Fibroblast of lung (primary cell): Measurements from ENCODE around the gene CLIC4.

ENCODE experiments used
- CTCF ChIP-seq, 2 donors: IDR thresholded peaks in 1 of 2; conservative IDR thresholded peaks in 1 of 2; 1 replicate in 1 of 2; 2 replicates in 1 of 2; pipeline ENCODE4 v1.5.1; 2011 to 2012; ENCODE audit warnings: low read length in 2 of 2, control low read depth in 1 of 2, inconsistent platforms in 1 of 2, low read depth in 1 of 2, mild to moderate bottlenecking in 1 of 2
- EZH2 ChIP-seq: IDR thresholded peaks from 2 replicates; pipeline ENCODE4 v1.5.1; 2012; ENCODE audit warnings: low read length, control low read depth, mild to moderate bottlenecking; ENCODE audit errors: missing control alignments

- no peak for TF ChIP-seq CTCF (conservative IDR thresholded peaks at IDR 0.05 in 1 of 2, IDR thresholded peaks at IDR 0.05 in 1 of 2; ENCODE audit: low read depth in 1 of 2, low read length in 2 of 2)
- no peak for TF ChIP-seq EZH2
Measured at GRCh38 chr1:24720152-24720551, 25.1 kb upstream of the CLIC4 start.
